Thoracic aorta (tissue), 2 donors: ENCODE data around the gene LRP1-AS. TPM values are rescaled to one million over a fixed set of nuclear protein-coding genes. Genes with fewer than 3 reads are reported as not detected.

Source experiments
- ATAC-seq: fragments of 150-250 bp; one replicate; pipeline ENCODE4 v1.8.0; 2017; ENCODE audit warnings: low read depth; ENCODE audit not compliant: insufficient number of reproducible peaks, low FRiP score
- DNase-seq: peaks from one replicate; pipeline ENCODE4 v3.0.0-alpha.2; 2020; ENCODE audit warnings: low spot score
- H3K27ac ChIP-seq, 2 donors: fragments of 200-600 bp; sonication (generic); 1 replicate in 1 of 2; 2 replicates in 1 of 2; pipeline ENCODE4 v1.5.1; 2016; ENCODE audit warnings: mild to moderate bottlenecking in 2 of 2, moderate library complexity in 2 of 2
- H3K27me3 ChIP-seq: fragments of 200-600 bp; sonication (generic); replicated peaks from 2 replicates; pipeline ENCODE4 v1.6.0; 2016; ENCODE audit warnings: mild to moderate bottlenecking; ENCODE audit not compliant: insufficient read depth
- H3K36me3 ChIP-seq: fragments of 200-600 bp; sonication (generic); one replicate; pipeline ENCODE4 v1.5.1; 2016
- H3K4me1 ChIP-seq, 2 donors: fragments of 200-600 bp; sonication (generic); 1 replicate in 1 of 2; 2 replicates in 1 of 2; pipeline versions ENCODE4 v1.5.1 to v1.6.0; 2016; ENCODE audit warnings: low read depth in 2 of 2, mild to moderate bottlenecking in 1 of 2; ENCODE audit not compliant: control insufficient read depth in 1 of 2
- H3K4me3 ChIP-seq: fragments of 200-600 bp; sonication (generic); 2 replicates; pipeline ENCODE4 v1.5.1; 2016; ENCODE audit warnings: mild to moderate bottlenecking
- H3K9me3 ChIP-seq: fragments of 200-600 bp; sonication (generic); 2 replicates; pipeline ENCODE4 v1.5.1; 2016
- total RNA-seq, 2 donors: library from RNA; depleted of rRNA; stranded (reverse); fragments of >200 nt; gene quantifications; one replicate each; pipeline versions ENCODE4 v1.1.0 to v1.2.3, GENCODE V29; 2016
- TF ChIP-seq, protein P1 (sequence below): fragments of 200-600 bp; sonication (generic); IDR thresholded peaks from one replicate; pipeline ENCODE4 v1.5.1; 2019; ENCODE audit warnings: antibody characterized with exemption

LRP1-AS gene
- total RNA-seq = not detected

- peak within 1 kb of the TSS; percentile 17 for H3K4me3 ChIP-seq
- TF ChIP-seq, protein P1, sequence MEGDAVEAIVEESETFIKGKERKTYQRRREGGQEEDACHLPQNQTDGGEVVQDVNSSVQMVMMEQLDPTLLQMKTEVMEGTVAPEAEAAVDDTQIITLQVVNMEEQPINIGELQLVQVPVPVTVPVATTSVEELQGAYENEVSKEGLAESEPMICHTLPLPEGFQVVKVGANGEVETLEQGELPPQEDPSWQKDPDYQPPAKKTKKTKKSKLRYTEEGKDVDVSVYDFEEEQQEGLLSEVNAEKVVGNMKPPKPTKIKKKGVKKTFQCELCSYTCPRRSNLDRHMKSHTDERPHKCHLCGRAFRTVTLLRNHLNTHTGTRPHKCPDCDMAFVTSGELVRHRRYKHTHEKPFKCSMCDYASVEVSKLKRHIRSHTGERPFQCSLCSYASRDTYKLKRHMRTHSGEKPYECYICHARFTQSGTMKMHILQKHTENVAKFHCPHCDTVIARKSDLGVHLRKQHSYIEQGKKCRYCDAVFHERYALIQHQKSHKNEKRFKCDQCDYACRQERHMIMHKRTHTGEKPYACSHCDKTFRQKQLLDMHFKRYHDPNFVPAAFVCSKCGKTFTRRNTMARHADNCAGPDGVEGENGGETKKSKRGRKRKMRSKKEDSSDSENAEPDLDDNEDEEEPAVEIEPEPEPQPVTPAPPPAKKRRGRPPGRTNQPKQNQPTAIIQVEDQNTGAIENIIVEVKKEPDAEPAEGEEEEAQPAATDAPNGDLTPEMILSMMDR = no peak
- peak within 1 kb of the TSS; percentile 96 to 97 for H3K27ac ChIP-seq
- H3K4me1 ChIP-seq = peaks cover 69 to 82% of the 10 kb centered on the region in 2 donors
- DNase-seq (no peak), ATAC-seq (no peak)
- H3K9me3 ChIP-seq = no peaks in the 10 kb centered on the region
- peaks cover 31% of the 10 kb centered on the region for H3K36me3 ChIP-seq
- H3K27me3 ChIP-seq = no peaks in the 10 kb centered on the region
Observed at GRCh38 chr12:57146961-57147944, at the start of gene LRP1-AS. LRP1-AS (minus strand) TSS chr12:57147619.

DNA sequence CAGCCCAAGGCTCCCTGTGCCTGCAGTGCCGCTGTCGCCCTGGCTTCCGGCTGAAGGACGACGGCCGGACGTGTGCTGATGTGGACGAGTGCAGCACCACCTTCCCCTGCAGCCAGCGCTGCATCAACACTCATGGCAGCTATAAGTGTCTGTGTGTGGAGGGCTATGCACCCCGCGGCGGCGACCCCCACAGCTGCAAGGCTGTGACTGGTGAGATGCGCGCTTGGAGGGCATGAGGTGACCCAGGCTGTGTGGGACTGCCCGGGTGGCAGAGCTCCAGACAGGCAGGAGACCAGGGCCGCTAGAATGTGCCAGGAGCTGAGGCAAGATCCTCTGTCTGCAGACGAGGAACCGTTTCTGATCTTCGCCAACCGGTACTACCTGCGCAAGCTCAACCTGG lies 49.5 kb upstream of the LRP1-AS start:
- peaks cover 98% of the 10 kb centered on the region for H3K36me3 ChIP-seq
- TF ChIP-seq, protein P1 = no peak

DNA sequence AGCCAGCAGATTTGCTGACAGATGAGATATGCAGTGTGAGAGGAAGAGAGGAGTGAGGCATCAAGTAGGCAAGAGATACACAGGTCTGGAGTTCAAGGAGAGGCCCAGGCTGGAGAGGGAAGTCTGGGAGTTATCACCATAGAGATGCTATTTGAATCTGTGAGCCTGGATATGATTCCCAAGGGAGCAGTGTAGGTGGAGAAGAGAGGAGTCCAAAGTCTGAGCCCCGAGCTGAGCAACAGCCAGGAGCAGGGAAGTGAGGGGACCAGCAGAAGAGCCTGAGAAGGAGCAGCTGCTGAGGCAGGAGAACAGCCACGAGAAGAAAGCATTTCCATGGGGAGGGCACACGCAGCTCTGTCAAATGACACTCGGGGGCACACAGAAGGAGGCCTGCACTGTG lies 49.0 kb upstream of the LRP1-AS start:
- DNase-seq = no peak
- ATAC-seq = no peak
- H3K36me3 ChIP-seq = peaks cover 97% of the 10 kb centered on the region
- no peak overlapping the region for H3K4me3 ChIP-seq
- TF ChIP-seq, protein P1 = no peak
- no peaks in the 10 kb centered on the region for H3K27me3 ChIP-seq
- H3K4me1 ChIP-seq = no peaks in the 10 kb centered on the region
- no peak overlapping the region for H3K27ac ChIP-seq
- H3K9me3 ChIP-seq = no peaks in the 10 kb centered on the region

More for the DNA sequence above, 49.5 kb upstream of the LRP1-AS start:
- no peaks in the 10 kb centered on the region for H3K9me3 ChIP-seq
- H3K27ac ChIP-seq = no peak overlapping the region
- no peaks in the 10 kb centered on the region for H3K4me1 ChIP-seq
- ATAC-seq (no peak), DNase-seq (no peak)
- no peaks in the 10 kb centered on the region for H3K27me3 ChIP-seq
- no peak overlapping the region for H3K4me3 ChIP-seq

DNA sequence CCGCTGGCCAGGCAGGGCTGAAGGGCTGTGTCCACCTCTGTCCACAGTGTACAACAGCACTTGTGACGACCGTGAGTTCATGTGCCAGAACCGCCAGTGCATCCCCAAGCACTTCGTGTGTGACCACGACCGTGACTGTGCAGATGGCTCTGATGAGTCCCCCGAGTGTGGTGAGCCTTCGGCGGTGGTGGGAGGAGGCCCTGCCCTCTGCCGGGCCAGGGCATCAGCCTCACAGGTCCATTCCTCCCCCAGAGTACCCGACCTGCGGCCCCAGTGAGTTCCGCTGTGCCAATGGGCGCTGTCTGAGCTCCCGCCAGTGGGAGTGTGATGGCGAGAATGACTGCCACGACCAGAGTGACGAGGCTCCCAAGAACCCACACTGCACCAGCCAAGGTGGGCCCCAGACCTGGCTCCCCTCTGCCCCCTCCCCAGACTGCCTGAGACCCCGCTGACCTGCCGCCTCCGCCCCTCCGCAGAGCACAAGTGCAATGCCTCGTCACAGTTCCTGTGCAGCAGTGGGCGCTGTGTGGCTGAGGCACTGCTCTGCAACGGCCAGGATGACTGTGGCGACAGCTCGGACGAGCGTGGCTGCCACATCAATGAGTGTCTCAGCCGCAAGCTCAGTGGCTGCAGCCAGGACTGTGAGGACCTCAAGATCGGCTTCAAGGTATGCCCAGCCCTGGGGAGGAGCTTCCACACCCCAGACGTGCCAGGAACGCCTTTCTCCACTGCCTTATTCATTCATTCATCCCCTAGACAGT lies 48.4 kb upstream of the LRP1-AS start:
- Histone ChIP-seq H3K27me3 (no peaks in the 10 kb centered on the region), H3K36me3 (peaks cover 97% of the 10 kb centered on the region), H3K27ac (no peak overlapping the region), H3K9me3 (no peaks in the 10 kb centered on the region), H3K4me3 (no peak overlapping the region), H3K4me1 (peaks cover 0 to under 1% of the 10 kb centered on the region in 2 donors)
- ATAC-seq (no peak), DNase-seq (no peak)
- TF ChIP-seq, protein P1 = no peak

DNA sequence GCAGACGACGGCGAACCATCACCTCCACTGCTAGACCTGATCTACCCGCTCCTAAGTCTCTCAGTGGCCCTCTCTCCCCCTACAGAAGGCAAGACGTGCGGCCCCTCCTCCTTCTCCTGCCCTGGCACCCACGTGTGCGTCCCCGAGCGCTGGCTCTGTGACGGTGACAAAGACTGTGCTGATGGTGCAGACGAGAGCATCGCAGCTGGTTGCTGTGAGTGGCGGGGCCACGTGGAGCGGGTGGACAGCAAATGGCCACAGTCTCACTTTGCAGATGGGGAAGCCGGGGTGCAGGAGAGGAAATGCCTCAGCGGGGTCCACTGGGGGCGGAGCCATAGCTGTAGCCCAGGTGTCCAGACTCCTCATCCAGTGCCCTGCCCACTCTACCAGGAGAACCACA lies 47.8 kb upstream of the LRP1-AS start:
- DNase-seq = no peak
- Histone ChIP-seq H3K27ac (no peak overlapping the region), H3K9me3 (no peaks in the 10 kb centered on the region), H3K36me3 (peaks cover 99% of the 10 kb centered on the region), H3K4me3 (no peak overlapping the region), H3K4me1 (peaks cover 0 to 4% of the 10 kb centered on the region in 2 donors), H3K27me3 (no peaks in the 10 kb centered on the region)
- TF ChIP-seq, protein P1 = no peak
- ATAC-seq = no peak
